Measurements from ENCODE around the gene AGAP1.
"Not testable (repeated sequence)": the region's sequence is repeated elsewhere in the genome, so short reads cannot be mapped to it uniquely, and the experiment has no call there.

DNA sequence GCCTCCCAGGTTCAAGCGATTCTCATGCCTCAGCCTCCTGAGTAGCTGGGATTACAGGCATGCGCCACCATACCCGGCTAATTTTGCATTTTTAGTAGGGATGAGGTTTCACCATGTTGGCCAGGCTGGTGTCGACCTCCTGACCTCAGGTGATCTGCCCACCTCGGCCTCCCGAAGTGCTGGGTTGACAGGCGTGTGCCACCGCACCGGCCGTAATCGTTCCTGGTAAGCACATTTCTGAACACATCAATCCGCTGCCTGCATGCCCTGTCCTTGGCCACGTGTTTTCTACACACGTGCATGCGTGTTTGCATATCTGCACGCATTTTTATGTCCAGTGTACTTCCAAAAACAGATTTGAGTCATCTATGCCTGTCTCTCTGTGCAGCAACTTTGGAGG is 597.0 kb downstream of the AGAP1 start:
- TF ChIP-seq MAFK (IDR thresholded peaks at IDR 0.05; ENCODE audit: partially characterized antibody); TP53 (CRISPR knock-in tag; IDR thresholded peaks at IDR 0.05); POLR2A (IDR thresholded peaks at IDR 0.05; ENCODE audit: low read length): not testable (repeated sequence)
- TF ChIP-seq, protein P1, sequence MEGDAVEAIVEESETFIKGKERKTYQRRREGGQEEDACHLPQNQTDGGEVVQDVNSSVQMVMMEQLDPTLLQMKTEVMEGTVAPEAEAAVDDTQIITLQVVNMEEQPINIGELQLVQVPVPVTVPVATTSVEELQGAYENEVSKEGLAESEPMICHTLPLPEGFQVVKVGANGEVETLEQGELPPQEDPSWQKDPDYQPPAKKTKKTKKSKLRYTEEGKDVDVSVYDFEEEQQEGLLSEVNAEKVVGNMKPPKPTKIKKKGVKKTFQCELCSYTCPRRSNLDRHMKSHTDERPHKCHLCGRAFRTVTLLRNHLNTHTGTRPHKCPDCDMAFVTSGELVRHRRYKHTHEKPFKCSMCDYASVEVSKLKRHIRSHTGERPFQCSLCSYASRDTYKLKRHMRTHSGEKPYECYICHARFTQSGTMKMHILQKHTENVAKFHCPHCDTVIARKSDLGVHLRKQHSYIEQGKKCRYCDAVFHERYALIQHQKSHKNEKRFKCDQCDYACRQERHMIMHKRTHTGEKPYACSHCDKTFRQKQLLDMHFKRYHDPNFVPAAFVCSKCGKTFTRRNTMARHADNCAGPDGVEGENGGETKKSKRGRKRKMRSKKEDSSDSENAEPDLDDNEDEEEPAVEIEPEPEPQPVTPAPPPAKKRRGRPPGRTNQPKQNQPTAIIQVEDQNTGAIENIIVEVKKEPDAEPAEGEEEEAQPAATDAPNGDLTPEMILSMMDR (IDR thresholded peaks at IDR 0.05), result not testable (repeated sequence)
- TF ChIP-seq, protein P2, sequence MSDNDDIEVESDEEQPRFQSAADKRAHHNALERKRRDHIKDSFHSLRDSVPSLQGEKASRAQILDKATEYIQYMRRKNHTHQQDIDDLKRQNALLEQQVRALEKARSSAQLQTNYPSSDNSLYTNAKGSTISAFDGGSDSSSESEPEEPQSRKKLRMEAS (IDR thresholded peaks at IDR 0.05), result not testable (repeated sequence)

Data from A549 (cell line).